Measurements from ENCODE around the gene CD300A. TPM values are rescaled to one million over a fixed set of nuclear protein-coding genes. Genes with fewer than 3 reads are reported as not detected.
A peak's percentile ranks its signal among the peaks of the same experiment; 100 is the strongest.

CD300A gene
- total RNA-seq, 1 experiment from 2014 or later, result 0.71 TPM

DNA sequence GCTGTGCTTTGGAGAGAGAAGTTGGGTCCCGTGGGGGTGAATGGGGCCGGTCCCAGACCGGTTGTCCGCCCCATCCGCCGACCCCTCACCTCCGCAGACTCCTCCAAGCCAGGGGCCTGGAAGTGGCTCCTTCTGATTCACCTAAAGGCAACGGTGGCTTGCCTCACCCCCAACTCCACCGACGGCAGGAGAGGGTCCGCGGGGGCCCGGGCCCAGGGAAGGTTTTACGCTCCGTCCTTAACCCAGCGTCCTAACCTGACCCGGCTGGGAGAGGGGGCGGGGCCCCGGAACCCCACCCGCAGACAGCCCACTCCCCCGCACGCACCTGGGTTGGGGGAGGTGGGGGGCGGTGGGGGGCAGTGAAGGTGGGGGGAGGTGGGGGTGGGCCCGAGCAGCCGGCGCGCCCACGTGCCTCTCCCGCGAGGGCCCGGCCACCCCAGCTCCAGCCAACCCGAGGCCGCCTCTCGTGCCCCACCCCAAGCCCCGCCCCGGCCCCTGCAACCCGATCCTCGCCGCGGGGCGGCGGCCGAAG, 12.7 kb upstream of the CD300A start:
- ATAC-seq (peak; percentile 95), DNase-seq (ENCODE audit: low read depth, low spot score) (no peak)
- H3K4me1 ChIP-seq (ENCODE audit: control insufficient read depth in 1 of 2, insufficient read depth in 2 of 2, low read length in 2 of 2), result peaks cover 22 to 29% of the 10 kb centered on the region in 2 experiments
- no peak overlapping the region for H2AFZ ChIP-seq (ENCODE audit: low read depth, low read length, poor library complexity, severe bottlenecking)
- no peak overlapping the region; the same call in 1 of the 2 replicates for H3K9ac ChIP-seq (ENCODE audit: low read length)
- no peaks in the 10 kb centered on the region for H3K27me3 ChIP-seq (ENCODE audit: insufficient read depth, low read length)
- no peak overlapping the region; the same call in 1 of the 2 replicates for H3K27ac ChIP-seq (ENCODE audit: low read depth, low read length)
- H3K79me2 ChIP-seq (ENCODE audit: insufficient read depth, low read length), result no peaks in the 10 kb centered on the region
- RAD21 ChIA-PET (ENCODE audit: low non-redundant PET in 1 of 2, low total read pairs in 2 of 2, uncharacterized antibody in 2 of 2, unreplicated experiment in 2 of 2), result interaction anchor here (0.6 to 5.9 kb wide), 8 partner anchors 10 to 101 kb away, joined by 3 to 61 read pairs (median 4); partner anchors contain the start of gene GPR142 (in 1 of the 2)
- no peaks in the 10 kb centered on the region for H3K9me2 ChIP-seq (ENCODE audit: insufficient read depth)
- CTCF ChIA-PET, result interaction anchor here (0.6 to 4.4 kb wide), 13 partner anchors 9 to 157 kb away, joined by 3 to 111 read pairs (median 4); partner anchors contain the start of genes BTBD17 and GPR142
- intact Hi-C loops (cut with micrococcal nuclease), result no loop called here
- no peaks in the 10 kb centered on the region for H3K9me3 ChIP-seq (ENCODE audit: control insufficient read depth in 1 of 2, insufficient read depth in 1 of 2, low read depth in 1 of 2, low read length in 2 of 2)
- POLR2A ChIA-PET, result interaction anchor here (1.1 to 4.5 kb wide), 4 partner anchors 9 to 73 kb away, joined by 3 to 27 read pairs (median 8); no protein-coding TSS in a partner anchor
- TF ChIP-seq, protein P1, sequence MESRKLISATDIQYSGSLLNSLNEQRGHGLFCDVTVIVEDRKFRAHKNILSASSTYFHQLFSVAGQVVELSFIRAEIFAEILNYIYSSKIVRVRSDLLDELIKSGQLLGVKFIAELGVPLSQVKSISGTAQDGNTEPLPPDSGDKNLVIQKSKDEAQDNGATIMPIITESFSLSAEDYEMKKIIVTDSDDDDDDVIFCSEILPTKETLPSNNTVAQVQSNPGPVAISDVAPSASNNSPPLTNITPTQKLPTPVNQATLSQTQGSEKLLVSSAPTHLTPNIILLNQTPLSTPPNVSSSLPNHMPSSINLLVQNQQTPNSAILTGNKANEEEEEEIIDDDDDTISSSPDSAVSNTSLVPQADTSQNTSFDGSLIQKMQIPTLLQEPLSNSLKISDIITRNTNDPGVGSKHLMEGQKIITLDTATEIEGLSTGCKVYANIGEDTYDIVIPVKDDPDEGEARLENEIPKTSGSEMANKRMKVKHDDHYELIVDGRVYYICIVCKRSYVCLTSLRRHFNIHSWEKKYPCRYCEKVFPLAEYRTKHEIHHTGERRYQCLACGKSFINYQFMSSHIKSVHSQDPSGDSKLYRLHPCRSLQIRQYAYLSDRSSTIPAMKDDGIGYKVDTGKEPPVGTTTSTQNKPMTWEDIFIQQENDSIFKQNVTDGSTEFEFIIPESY (IDR thresholded peaks at IDR 0.05; ENCODE audit: extremely low read depth, insufficient replicate concordance, low read length), result no peak
- no peak for TF ChIP-seq TCF7L2 (IDR thresholded peaks at IDR 0.05; ENCODE audit: borderline replicate concordance, extremely low read depth, insufficient read depth, insufficient read length)
- TF ChIP-seq ZFX (IDR thresholded peaks at IDR 0.05), result no peak
- TF ChIP-seq, protein P2, sequence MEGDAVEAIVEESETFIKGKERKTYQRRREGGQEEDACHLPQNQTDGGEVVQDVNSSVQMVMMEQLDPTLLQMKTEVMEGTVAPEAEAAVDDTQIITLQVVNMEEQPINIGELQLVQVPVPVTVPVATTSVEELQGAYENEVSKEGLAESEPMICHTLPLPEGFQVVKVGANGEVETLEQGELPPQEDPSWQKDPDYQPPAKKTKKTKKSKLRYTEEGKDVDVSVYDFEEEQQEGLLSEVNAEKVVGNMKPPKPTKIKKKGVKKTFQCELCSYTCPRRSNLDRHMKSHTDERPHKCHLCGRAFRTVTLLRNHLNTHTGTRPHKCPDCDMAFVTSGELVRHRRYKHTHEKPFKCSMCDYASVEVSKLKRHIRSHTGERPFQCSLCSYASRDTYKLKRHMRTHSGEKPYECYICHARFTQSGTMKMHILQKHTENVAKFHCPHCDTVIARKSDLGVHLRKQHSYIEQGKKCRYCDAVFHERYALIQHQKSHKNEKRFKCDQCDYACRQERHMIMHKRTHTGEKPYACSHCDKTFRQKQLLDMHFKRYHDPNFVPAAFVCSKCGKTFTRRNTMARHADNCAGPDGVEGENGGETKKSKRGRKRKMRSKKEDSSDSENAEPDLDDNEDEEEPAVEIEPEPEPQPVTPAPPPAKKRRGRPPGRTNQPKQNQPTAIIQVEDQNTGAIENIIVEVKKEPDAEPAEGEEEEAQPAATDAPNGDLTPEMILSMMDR (IDR thresholded peaks at IDR 0.05 in 2 of 3, conservative IDR thresholded peaks at IDR 0.05 in 1 of 3; ENCODE audit: borderline replicate concordance in 1 of 3, insufficient read depth in 1 of 3, low read depth in 2 of 3, low read length in 2 of 3), result no peak
- no peak for TF ChIP-seq RAD21 (IDR thresholded peaks at IDR 0.05; ENCODE audit: low read depth)
- TF ChIP-seq SIN3A (IDR thresholded peaks at IDR 0.05; ENCODE audit: low read depth), result no peak
- no peaks in the 10 kb centered on the region for H3K36me3 ChIP-seq (ENCODE audit: control insufficient read depth in 1 of 2, insufficient read depth in 2 of 2, low read length in 2 of 2)
- H3K4me2 ChIP-seq (ENCODE audit: low read length), result peak overlapping the region; percentile 90
- no peaks in the 10 kb centered on the region for H4K20me1 ChIP-seq (ENCODE audit: insufficient read depth)
- BruUV-seq (replicated peaks), result no TSS peak
- H3K4me3 ChIP-seq (replicated peaks in 1 of 2; ENCODE audit: low read depth in 1 of 2, low read length in 2 of 2), result peak overlapping the region; percentile 7 to 54; a peak in 3 of 4 replicates
